Fibroblast of peridontal ligament (primary cell): Measurements from ENCODE around the gene TNS3.
A peak's percentile ranks its signal among the peaks of the same experiment; 100 is the strongest.

Source experiments
- DNase-seq: peaks from one replicate; pipeline ENCODE4 v3.0.0-alpha.2; 2010; ENCODE audit errors: extremely low read depth

The TNS3 gene

GRCh38 chr7:47304727-47305719 is 276.9 kb downstream of the TNS3 start:
- no peak for DNase-seq

DNA sequence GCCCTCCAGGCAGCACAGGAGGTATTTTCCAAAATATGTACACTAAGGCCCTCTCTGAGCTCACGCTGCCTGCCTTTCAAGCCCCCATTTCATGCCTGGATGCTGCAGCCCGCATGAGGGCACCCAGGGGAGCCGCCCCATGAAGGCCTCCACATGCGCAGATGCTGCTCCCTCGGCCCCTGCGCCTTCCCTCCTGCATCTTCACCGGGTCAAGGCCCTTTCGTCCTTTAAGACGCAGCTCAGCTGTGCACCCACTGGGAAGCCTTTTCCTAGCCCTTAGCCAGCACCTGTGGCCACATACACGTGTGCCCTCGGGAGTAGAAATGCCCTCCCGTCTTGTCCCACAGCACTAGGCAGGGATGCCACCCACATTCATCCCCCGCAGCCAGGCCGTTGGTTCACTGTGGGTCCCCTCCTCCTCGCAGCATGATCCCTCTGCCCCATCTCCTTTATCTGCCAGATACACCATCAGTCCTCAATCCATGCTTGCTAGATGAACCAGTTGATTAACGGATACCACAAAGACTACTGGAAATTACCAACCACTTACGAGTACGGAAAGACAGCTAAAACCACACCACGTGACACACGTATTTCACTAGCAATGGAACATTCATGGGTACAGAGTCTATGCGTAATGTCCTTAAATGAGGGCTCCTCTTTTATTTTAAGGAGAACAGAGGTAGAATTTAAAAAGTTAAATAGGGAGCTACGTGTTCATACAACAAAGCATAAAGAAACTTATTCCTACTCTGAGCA is 278.0 kb downstream of the TNS3 start:
- no peak for DNase-seq

DNA sequence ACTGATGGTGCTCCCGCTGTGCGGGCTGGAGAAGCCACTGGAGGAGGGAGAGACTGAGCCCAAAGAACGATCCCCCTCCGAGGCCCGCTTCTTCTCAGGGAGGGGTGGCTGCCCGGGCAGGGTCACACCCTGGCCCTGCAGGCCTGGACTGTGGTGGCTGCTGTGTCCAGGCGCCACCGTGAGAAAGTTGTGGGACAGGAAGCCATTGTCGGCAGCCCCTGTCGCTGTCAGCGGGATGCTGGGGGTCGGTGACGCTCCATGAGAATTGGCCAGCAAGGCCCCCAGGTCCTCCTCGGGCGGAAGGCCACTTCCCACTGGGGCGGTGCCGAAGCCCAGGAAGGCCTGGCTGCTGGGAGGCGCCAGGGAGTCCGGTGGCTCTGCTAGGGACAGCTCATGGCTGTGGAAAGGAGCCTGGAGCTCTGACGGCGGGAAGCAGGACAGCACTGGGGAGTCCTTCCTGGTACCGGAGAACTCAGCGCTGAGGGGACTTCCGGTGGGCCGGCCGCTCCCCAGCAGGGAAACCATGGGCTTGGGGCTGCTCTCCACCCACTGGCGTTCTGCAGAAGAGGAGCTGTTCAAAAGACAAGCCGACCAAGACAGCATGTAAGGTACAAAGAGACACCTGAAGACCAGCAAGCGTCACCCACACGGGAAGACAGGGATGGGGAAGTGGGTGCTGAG is 278.8 kb downstream of the TNS3 start:
- no peak for DNase-seq

GRCh38 chr7:47302560-47302959 is 279.4 kb downstream of the TNS3 start:
- DNase-seq: peak; percentile 29

DNA sequence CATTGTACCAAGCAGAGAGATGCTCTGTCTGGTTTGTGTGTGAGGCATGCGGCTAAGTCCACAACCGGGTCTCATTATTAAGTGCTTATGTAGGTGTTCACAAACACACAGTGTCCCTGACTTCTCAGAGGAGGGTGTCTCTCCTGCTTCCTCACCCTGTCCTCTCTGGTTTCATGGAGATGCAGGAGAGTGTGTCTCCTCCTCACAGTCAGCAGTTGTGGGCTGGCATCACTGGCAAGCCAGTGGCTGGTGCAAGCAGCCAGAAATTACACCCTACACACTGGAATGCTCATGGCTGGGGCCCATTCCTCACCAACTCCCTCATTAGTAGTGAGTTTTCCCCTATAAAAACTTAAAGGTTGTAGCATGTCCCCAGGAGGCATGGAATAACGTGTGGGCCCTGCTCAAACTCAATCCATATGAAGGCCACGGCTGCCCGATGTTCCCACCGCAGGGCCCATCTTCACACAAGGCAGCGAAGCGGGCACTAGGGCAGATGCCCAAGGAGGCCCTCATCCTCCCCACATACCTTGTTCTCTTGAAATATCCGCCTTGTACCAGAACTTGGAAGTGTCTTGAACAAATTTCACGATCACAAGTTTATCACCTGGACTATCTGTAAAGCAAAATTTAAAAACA is 280.1 kb downstream of the TNS3 start:
- DNase-seq: no peak

DNA sequence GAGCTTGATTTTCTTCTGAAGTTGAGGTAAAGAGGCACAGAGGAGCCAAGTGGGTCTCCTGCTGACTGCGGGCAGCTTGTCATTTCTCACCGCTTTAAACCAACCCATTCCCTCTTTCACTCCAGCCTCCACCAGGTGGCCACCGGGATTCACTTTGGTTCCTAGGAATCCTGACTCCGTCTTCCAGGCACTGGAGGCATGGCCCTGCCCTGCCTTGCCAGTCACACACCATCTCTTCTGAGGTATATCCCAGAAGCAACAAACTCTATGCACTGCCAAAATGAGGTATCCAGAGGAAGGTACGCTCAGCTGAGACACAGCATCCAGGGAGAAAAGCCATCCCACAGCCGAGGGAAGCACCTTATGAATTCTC is 280.8 kb downstream of the TNS3 start:
- no peak for DNase-seq

- DNase-seq: no peak
These were observed 281.3 kb downstream of the TNS3 start for GRCh38 chr7:47300472-47301104.

GRCh38 chr7:47299496-47299895 is 282.4 kb downstream of the TNS3 start:
- no peak for DNase-seq

DNA sequence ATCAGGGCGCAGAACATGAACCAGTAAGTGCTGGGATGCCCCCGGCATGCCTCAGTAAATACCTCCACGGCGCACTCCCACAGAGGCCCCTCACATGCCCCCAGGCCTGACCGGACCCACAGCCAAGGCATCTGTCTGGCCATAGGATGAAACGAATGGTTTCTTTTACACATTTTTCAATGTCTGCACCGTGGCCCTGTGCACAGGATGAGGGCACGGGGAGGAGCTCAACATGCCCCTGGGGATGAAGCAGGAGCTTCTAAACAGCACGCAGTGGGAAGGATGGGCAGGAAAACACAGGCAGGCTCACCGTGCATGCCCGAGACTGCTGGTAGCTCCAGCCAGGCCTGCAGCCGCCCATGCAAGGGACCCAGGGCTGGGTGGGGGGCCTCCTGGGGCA is 283.3 kb downstream of the TNS3 start:
- no peak for DNase-seq

DNA sequence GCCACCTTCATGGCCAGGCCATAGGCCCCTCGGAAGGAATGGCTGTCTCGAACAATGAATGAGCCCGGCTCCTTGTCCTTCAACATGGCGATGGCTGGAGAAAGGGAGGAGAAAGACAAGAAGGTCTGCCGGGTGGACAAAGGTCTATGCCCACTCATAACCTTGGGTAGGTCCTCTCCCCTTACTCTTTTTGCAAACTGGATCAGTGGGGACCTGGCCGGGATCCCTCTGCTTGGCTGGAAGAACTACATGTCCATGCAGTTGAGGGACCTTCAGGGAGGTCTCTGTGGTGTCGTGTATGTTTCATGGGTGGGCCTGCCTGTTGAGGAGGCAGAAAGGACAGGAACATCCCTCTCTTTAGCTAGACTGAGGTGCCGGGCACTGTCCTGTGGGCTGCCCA is 284.8 kb downstream of the TNS3 start:
- no peak for DNase-seq

DNA sequence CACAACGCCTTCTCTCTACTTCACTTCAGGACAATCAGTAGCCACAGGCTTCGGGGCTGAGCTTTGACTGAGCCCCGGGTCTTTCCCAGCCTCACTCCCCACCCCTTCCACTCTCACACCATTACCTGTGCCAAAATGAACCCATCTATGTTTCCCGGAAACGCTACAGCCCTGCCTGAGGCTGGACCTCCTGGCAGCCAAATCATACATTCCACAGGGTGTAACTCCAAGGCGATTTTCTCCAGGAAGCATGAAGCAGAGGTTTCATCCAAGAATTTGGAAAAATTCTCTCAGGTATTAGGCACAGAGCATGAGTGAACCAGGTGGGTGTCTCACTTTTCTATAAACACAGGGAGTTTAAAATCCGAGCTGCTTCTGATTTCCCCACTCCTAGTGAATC is 286.3 kb downstream of the TNS3 start:
- DNase-seq: no peak

DNA sequence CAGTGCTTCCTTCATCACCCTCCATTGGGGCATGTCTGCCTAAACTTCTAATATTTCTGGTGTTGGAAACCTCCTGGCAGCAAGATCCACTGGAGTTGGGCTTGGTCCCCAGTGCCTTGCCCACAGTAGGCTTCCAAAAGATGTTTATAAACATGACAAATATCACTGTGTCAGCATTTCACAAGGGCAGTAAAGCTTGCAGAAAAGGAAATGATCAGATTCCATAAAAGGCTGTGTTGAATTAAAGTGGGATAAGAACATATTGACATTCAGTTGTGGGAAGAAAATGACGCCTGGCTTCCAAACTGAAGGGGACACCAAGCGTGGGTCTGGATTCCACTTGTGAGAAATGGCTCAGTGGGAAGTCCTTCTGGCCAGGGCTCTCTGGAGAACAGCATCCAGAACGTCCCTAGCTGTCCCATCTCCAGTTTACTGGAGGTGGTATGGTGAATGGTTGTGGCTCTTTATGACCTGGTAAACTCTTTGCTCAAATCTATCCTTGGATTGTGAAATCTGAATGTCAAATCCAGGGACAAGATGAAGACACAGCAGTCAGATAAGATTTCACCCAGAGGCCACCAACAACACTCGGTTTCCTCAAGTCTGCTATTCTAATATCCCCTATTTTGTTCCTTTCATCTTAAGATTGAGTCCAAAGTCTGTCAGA is 287.2 kb downstream of the TNS3 start:
- DNase-seq: no peak

DNA sequence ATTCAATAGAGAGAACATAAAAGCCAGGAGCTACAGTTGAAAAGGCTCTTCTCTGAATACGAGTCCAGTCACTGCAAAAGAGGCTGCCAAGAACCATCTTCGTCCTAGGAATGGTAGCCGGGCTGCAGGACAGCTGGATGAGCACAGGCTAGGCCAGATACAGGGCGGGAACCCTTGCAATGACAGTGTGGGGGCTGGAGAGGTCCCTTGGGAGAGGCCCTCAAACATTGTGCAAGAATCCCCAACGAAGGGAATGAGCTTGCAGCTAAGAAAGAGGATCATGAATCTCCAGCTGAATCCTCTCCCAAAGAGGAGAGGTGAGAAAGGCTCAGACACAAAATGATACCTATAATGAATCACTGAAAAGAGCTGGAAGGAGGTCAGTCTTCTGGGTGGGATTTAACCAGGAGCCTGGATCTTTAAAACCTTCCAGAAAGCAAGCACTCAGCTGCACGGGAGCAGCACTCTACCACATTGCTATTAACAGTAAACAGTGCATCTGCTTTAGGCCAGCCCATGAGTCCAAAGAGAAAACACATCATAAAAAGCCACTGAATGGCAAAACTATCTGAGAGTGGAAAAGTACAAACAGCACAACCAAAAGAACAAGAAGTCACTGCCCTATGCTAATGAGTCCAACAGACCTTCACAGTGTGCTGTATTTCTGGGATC is 287.9 kb downstream of the TNS3 start:
- DNase-seq: peak; percentile 29

DNA sequence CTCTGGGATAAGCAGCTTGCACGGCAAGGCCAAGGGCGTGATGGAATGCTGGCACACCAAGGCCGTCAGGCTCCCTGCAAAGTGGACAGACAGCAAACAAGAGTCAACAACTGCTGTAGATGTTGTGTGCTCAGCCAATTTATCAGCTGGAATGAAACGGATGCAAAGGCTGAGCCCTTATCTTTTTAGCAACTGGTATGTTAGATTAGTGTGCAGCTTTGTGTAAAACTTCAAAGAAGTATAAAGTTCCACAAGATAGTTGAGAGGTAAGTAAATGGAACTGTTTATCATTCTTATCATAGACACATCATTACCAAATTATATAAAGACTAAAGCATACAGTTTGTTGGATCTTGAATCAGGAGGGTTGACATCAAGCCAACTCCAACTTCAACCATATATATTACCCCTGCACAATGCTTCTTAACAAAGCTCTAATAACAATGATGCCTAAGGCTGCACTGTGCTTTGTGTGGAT is 289.0 kb downstream of the TNS3 start:
- no peak for DNase-seq

- peak; percentile 90 for DNase-seq
These were observed 290.3 kb downstream of the TNS3 start for GRCh38 chr7:47291461-47292081.

- DNase-seq: no peak
These were observed 291.0 kb downstream of the TNS3 start for GRCh38 chr7:47290867-47291266.

- DNase-seq: no peak
These were observed 291.4 kb downstream of the TNS3 start for GRCh38 chr7:47290466-47290865.

GRCh38 chr7:47288060-47288459 is 293.9 kb downstream of the TNS3 start:
- no peak for DNase-seq

- DNase-seq: peak; percentile 99
These were observed 295.9 kb downstream of the TNS3 start for GRCh38 chr7:47285860-47286491.
